Smooth muscle cell (in vitro differentiated cells): Measurements from ENCODE around the gene EXOSC5. TPM values are rescaled to one million over a fixed set of nuclear protein-coding genes. Genes with fewer than 3 reads are reported as not detected.

Experiments used
- DNase-seq: peaks from one replicate; lab custom pipeline; 2025; ENCODE audit not compliant: unreplicated experiment; lab: John Stamatoyannopoulos, UW
- H2AFZ ChIP-seq: fragments of 200-600 bp; sonication (generic); 2 replicates; pipeline ENCODE4 v1.6.0; 2016; ENCODE audit warnings: antibody characterized with exemption, low read depth, mild to moderate bottlenecking
- H3F3A ChIP-seq: fragments of 200-600 bp; sonication (generic); 2 replicates; pipeline ENCODE4 v1.6.0; 2017; ENCODE audit warnings: antibody characterized with exemption, low read depth
- H3K27ac ChIP-seq: fragments of 200-600 bp; sonication (generic); 2 replicates; pipeline ENCODE4 v1.5.1; 2016; ENCODE audit warnings: low read depth, mild to moderate bottlenecking
- H3K27me3 ChIP-seq: fragments of 200-600 bp; sonication (generic); 2 replicates; pipeline ENCODE4 v1.6.1; 2016; ENCODE audit warnings: low read depth, mild to moderate bottlenecking
- H3K36me3 ChIP-seq: fragments of 200-600 bp; sonication (generic); 2 replicates; pipeline ENCODE4 v1.5.1; 2016; ENCODE audit warnings: low read depth
- H3K4me1 ChIP-seq: fragments of 200-600 bp; sonication (generic); 2 replicates; pipeline ENCODE4 v1.5.1; 2016; ENCODE audit warnings: low read depth
- H3K4me2 ChIP-seq: fragments of 200-600 bp; sonication (generic); 2 replicates; pipeline ENCODE4 v1.6.0; 2016; ENCODE audit warnings: mild to moderate bottlenecking
- H3K4me3 ChIP-seq: fragments of 200-600 bp; sonication (generic); 2 replicates; pipeline ENCODE4 v1.5.1; 2016; ENCODE audit warnings: mild to moderate bottlenecking
- H3K79me2 ChIP-seq: fragments of 200-600 bp; sonication (generic); 2 replicates; pipeline ENCODE4 v1.6.0; 2016; ENCODE audit warnings: low read depth, mild to moderate bottlenecking
- H3K9ac ChIP-seq: fragments of 200-600 bp; sonication (generic); 2 replicates; pipeline ENCODE4 v1.6.0; 2016; ENCODE audit warnings: low read depth
- H3K9me3 ChIP-seq: fragments of 200-600 bp; sonication (generic); replicated peaks from 2 replicates; pipeline ENCODE4 v1.5.1; 2016; ENCODE audit warnings: low read depth
- H4K20me1 ChIP-seq: fragments of 200-600 bp; sonication (generic); 2 replicates; pipeline ENCODE4 v1.6.0; 2016; ENCODE audit warnings: low read depth
- CTCF ChIP-seq: fragments of 200-600 bp; sonication (generic); IDR thresholded peaks from 2 replicates; pipeline ENCODE4 v1.5.1; 2017; ENCODE audit warnings: borderline replicate concordance, mild to moderate bottlenecking, antibody characterized with exemption; ENCODE audit not compliant: insufficient read depth, poor library complexity, severe bottlenecking
- WGBS: methylation state at CpG from one replicate; pipeline ENCODE4 v1.1.7; 2016; ENCODE audit warnings: low lambda C conversion rate; 5-methylcytosine and 5-hydroxymethylcytosine counted together
- polyA plus RNA-seq: library from polyadenylated mRNA; unstranded; fragments of >200 nt; fragmentation: Nextera tagmentation; extraction: Ambion mirVana; gene quantifications from 2 replicates; pipeline ENCODE4 v1.2.1, GENCODE V29; 2016
- total RNA-seq: library from RNA; depleted of rRNA; stranded (reverse); fragments of >200 nt; gene quantifications from 2 replicates; pipeline ENCODE4 v1.2.3, GENCODE V29; 2014

EXOSC5 gene
- total and polyA plus RNA-seq, 2 experiments from 2014 or later, result 5.4 to 19.5 TPM

GRCh38 chr19:41364524-41365391, 32.4 kb downstream of the EXOSC5 start:
- H3K27me3 ChIP-seq, result no peaks in the 10 kb centered on the region
- H3K36me3 ChIP-seq, result no peaks in the 10 kb centered on the region
- WGBS, result 85% methylated on average over 14 of the region's 14 CpGs
- peak overlapping the region; percentile 78 for H3K4me3 ChIP-seq
- no peak for DNase-seq
- peak overlapping the region; percentile 21 for H2AFZ ChIP-seq
- H3K79me2 ChIP-seq, result peaks cover 35% of the 10 kb centered on the region
- peak overlapping the region; percentile 99 for H3K9ac ChIP-seq
- peaks cover 5% of the 10 kb centered on the region for H3K4me1 ChIP-seq
- no peak for TF ChIP-seq CTCF
- H3K27ac ChIP-seq, result peak overlapping the region; percentile 100
- no peaks in the 10 kb centered on the region for H3K9me3 ChIP-seq
- H3F3A ChIP-seq, result peaks cover 3% of the 10 kb centered on the region
- H4K20me1 ChIP-seq, result no peaks in the 10 kb centered on the region
- H3K4me2 ChIP-seq, result peak overlapping the region; percentile 79

GRCh38 chr19:41363753-41364523, 33.2 kb downstream of the EXOSC5 start, which contains the start of gene B9D2:
Gene B9D2, minus strand, starts transcription at chr19:41364149. Its CDS starts 630 bp downstream, at chr19:41363519.
- peak within 1 kb of the TSS; percentile 99 for H3K9ac ChIP-seq
- peak within 1 kb of the TSS; percentile 100 for H3K27ac ChIP-seq
- 2% methylated on average over 56 of the region's 56 CpGs for WGBS
- peak; percentile 99 for DNase-seq
- peaks cover 33% of the 10 kb centered on the region for H3K79me2 ChIP-seq
- no peaks in the 10 kb centered on the region for H3K9me3 ChIP-seq
- peaks cover 5% of the 10 kb centered on the region for H3K4me1 ChIP-seq
- no peaks in the 10 kb centered on the region for H4K20me1 ChIP-seq
- H3F3A ChIP-seq, result peaks cover 3% of the 10 kb centered on the region
- peak within 1 kb of the TSS; percentile 82 for H2AFZ ChIP-seq
- no peak for TF ChIP-seq CTCF
- peak within 1 kb of the TSS; percentile 78 for H3K4me3 ChIP-seq
- no peaks in the 10 kb centered on the region for H3K36me3 ChIP-seq
- no peaks in the 10 kb centered on the region for H3K27me3 ChIP-seq
- H3K4me2 ChIP-seq, result peak within 1 kb of the TSS; percentile 79

- H3K4me3 ChIP-seq, result peak overlapping the region; percentile 78
- TF ChIP-seq CTCF, result no peak
- no peaks in the 10 kb centered on the region for H3K27me3 ChIP-seq
- 52% methylated on average over 6 of the region's 6 CpGs for WGBS
- H3F3A ChIP-seq, result peaks cover 3% of the 10 kb centered on the region
- no peaks in the 10 kb centered on the region for H3K9me3 ChIP-seq
- H3K27ac ChIP-seq, result peak overlapping the region; percentile 100
- H4K20me1 ChIP-seq, result no peaks in the 10 kb centered on the region
- H3K4me1 ChIP-seq, result peaks cover 5% of the 10 kb centered on the region
- H3K79me2 ChIP-seq, result peaks cover 29% of the 10 kb centered on the region
- peak overlapping the region; percentile 82 for H2AFZ ChIP-seq
- H3K36me3 ChIP-seq, result no peaks in the 10 kb centered on the region
- H3K9ac ChIP-seq, result peak overlapping the region; percentile 99
- H3K4me2 ChIP-seq, result peak overlapping the region; percentile 79
- no peak for DNase-seq
Observed at GRCh38 chr19:41363371-41363752, 33.8 kb downstream of the EXOSC5 start.
